Colon (tissue), 2 donors: Measurements from ENCODE around the gene GALNT15.

ENCODE experiments used
- FAIRE-seq: peaks from 2 replicates; lab custom pipeline; 2012; peaks lifted over from hg19 to GRCh38; lab: Jason Lieb, UNC
- donor health status: control.
- donor health status: control.

GALNT15 gene

GRCh38 chr3:16231983-16232382 lies 57.5 kb downstream of the GALNT15 start:
- FAIRE-seq, result no peak

DNA sequence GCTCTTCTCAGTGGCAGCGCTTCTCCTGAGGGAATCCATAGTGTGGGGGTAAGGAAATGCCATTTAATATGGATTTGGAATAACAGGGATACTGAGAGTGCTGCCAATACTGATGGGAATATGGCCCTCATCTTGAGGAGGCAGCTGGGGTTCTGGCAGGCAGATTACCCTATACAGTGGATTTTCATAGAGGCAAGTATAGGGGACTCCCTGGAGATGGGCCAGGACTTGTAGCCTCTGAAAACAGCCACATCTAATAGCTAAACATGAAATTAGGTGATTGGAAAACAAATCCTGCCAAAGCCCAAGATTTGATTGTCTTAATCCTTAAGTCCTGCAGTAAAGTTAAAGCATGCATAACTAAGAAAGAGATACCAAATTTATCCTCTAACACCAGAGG lies 59.3 kb downstream of the GALNT15 start:
- no peak for FAIRE-seq

GRCh38 chr3:16234281-16234680 lies 59.8 kb downstream of the GALNT15 start:
- no peak for FAIRE-seq

- no peak for FAIRE-seq
Measured at GRCh38 chr3:16236030-16236639, 61.7 kb downstream of the GALNT15 start.

GRCh38 chr3:16236856-16237393 lies 62.4 kb downstream of the GALNT15 start:
- FAIRE-seq, result no peak

DNA sequence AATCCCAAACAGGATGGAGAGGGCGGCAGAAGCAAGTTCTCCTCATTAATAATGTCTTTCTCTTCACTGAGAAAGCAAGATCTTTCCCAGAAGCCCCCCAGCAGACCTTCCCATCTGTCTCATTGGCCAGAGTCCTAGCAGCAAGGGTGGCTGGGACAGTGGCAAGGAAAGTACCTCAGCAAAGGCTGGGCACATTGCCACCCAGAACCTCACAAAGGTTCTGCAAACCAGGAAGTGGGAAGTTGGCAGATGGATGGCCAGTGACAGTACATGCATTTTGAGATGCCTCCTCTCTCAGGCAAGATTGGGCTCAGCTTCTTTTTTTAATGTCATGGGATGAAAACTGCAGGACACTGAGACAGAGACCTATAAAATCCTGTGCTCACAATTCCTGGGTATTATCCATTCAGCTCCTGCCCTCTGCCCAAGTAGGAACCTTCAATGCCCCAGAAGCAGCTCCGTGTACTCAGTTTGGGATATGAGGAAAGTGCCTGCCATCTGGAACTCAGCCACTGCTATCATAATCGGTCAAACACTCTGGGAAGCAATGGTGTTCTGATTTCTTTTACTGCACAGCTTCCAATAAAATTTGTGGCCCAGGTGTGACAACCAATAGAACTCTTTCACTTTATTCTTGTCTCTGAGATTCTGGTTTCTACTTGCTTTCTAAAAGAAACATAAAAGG lies 64.7 kb downstream of the GALNT15 start:
- no peak for FAIRE-seq

DNA sequence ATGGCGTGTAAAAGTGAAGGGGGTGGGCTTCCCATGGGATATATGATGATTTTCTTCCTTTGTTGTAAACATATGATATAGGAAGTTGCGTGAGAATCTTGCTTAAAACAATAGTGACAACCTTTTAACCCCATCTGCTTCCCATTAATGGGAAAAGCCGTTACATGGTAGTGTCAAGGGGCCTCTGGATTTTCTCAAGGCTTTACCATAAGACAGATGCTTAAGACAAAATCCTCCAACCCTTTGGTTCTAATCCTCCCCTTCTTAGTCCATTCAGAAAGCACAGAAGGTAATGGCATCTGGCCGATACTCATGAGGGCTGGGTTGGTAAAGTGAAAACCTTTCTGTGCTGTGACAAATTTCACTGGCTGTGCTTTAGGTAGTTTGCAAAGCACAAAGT lies 65.3 kb downstream of the GALNT15 start:
- FAIRE-seq, result no peak

GRCh38 chr3:16240229-16241023 lies 65.9 kb downstream of the GALNT15 start:
- no peak for FAIRE-seq

DNA sequence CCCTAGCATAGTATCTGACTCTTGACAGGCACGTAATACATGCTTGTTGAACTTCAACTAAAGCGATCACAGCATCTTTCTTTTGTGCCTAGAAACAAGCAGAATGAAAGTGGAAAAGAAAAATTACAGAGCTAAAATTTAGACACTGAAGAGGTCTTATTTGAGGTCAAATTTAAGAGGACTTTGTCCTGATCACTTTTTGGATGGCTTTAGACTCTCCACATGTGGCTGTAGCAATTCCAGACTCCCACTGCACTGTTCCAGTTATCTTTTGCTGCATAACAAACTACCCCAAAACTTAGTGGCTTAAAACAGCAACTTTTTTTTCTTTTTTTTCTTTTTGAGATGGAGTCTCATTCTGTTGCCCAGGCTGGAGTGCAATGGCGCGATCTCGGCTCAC lies 66.7 kb downstream of the GALNT15 start:
- FAIRE-seq, result no peak

- no peak for FAIRE-seq
Measured at GRCh38 chr3:16242177-16242576, 67.7 kb downstream of the GALNT15 start.

DNA sequence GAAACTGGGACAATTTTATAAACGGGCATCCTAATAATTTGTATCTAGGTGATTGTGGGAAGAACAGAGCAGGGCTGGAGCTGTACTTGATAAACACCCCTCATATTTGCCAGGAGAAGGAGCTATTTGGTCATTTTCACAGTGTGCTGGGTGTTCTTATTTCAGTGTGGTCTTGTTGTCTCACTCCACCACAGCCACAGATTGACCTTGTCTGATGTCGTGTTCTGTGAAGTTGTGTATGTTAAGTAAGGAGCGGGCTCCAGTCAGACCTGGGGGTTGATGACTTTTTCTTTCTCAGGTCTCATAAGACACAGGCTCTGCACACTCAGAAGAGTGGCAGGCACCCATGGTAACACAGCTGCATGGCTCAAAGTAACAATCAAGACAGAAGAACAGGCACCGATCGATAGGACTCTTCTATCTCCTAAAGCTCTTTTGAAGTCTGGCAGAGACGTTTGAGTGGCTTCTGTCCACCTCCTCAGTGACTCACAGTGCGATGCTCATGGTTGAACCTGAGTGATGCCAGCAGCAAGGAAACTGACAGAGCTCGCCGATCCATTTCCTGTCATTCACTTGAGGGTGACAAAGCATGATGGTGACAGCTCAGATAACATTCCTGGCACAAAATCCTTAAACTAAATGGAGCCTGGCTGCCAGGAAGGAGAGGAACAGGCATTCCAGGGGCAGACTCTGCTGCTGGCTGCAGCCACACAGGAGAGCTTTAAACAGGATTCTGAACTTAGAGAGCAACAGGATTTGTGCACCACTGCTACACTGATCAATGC lies 69.4 kb downstream of the GALNT15 start:
- FAIRE-seq, result no peak

DNA sequence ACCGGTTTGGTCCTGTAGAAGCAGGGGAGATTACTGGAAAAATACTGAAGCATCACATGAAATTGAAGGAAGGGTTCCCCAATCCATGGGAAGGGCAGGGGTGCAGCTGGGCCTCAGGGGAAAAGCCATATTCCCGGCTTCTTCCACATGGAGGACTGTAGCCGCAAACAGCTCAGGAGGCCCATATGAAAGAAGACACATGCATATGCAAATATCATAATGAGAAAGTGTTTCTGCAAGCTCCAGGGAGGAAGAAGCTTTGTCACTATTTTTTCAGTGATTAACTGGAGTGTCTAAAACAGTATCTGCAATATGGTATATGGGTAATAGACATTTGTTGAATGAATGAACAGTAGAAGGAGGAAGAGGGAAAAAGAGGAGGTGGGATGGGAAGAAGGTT lies 71.1 kb downstream of the GALNT15 start:
- no peak for FAIRE-seq

- FAIRE-seq, result no peak
Measured at GRCh38 chr3:16247282-16248061, 73.0 kb downstream of the GALNT15 start.

DNA sequence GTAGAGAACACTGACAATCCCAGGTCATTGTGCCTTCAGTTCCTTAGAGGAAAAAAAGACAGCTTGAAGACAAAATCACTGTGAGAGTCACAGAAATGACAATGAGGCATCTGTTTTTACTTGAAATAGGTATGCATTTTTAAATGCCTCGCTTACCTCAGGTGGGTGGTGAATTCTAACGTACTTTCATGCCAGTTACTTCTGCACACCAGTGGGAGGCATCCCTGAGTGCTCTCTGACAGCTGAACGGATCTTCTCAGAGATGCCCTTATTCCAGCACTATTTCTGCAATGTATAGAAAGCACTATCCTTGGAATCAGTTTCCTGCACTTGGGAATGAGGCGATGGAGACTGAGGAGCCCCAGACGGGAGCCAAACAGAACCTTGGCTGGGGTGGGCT lies 74.1 kb downstream of the GALNT15 start:
- FAIRE-seq, result no peak

DNA sequence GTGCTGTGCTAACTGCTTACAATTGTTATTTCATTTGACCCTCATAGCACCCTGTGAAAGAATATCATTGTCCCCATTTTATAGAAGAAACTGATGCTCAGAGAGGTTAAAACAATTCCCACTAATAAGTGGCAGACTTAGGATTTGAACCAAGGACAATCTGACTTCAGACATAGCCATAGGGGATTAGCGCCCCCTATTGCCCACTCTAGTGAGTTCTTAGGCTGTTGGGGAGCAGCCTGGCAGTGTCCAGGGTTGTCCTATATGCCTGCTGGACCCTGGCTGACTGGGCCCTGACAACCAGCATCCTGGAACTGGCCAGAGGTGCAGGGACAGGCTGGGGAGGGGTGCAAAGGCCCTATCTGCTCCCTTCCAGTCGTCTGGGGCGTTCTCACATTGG lies 74.9 kb downstream of the GALNT15 start:
- FAIRE-seq, result no peak

DNA sequence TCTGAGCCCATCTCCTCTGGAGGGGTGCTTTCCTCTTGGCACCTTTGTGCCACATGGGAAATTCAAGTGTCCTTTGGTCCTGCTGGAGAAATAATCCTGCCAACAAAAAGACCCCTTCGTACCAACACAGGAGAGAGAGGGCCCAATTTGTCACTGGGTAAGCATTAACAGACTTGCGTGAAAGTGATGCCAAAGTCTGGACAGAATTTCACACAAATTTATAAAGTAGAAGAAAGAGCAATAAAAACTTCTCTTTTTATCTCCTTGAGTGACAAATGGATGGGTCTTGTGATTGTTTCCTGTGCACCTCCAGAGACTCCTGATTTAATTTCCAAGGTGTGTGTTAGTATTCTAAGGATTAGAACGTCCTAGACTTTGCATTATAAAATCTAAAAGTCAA lies 75.4 kb downstream of the GALNT15 start:
- no peak for FAIRE-seq

DNA sequence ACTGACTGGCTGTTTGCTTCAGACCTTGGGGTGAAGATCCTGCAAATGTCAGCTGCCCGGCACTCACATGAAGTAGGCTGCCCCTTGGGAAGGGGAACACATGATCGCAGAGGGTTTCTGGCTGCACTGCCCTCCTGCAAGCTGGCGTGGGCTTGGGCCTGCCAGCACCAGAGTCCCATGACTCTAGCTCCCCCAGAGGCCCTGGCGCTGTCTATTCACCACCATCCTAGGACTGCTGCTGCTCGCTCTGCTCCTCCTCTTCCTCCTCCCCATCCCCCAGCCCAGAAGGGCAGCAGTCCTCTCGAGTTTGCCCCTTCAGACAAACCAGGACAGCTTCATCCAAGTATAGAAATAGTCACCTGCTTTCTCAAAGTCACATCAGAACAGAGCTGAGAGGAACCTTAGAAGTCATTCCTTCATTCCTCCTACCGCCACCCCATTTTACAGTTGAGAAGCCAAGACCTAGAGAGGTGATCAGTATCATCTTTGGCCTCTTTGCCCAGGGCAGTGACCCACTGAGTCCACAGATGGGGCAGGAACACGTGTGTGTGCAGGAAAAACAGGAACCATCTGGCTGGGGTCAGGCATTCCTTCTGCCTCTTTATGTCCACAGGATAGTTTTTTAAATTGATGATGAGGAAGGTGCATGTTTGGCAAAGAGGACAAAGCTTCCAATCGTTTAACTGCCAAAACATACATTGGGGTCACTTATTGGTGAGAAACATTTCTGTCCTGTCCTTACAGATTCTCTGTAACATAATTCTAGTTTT lies 77.0 kb downstream of the GALNT15 start:
- FAIRE-seq, result no peak

DNA sequence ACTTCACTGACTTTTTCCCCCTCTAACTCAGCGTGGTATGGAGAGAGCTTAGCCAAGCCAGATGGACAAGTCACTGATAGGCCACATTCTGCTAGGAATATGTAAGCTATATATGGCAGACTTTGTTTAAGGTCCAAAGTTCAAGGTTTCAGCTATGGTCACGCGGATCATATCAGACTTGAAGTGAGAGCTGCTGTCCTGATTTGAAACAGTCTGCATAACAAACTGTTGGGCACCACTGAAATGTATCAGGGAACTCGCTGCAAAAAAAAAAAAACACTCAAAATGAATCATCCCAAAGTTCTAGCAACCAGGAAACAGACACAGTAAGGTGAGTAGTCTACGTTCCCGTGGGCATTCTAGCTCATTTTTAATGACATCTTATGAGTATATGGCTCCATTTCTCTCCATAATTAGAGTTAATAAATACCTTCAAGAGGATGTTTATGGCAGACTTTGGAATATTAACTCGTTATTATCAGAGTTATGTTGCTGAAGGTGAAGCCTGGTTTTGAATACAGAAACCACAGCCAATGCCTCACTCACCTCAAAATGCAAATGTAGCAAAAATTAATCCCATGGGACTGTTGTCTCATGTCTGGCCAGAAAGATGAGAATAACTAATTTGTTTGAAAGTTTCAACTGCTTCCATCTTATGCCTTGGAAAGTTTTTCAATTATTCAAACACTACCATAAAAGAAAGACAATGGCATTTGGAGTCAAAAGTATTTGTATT lies 77.9 kb downstream of the GALNT15 start:
- no peak for FAIRE-seq

DNA sequence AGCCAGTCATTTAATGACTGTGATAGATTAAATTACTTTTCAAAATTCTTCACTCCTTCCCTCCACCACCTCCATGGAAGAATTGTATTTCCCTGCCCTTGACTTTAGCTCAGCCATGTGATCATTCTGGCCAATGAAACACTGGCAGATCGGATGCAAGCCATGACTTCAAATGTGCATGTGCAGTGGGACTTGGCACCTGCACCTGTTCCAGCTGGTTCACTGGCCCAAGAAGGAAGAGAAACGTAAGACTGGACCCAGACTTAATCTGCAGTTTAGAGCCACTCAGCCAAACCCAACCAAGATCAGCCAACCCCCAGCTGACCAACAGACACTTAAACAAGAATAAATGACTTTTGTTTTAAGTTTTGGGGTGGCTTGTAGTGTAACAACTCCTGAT lies 78.5 kb downstream of the GALNT15 start:
- FAIRE-seq, result no peak

GRCh38 chr3:16253601-16254000 lies 79.1 kb downstream of the GALNT15 start:
- no peak for FAIRE-seq
